ENCODE measurements around the gene OSBPL1A.

DNA sequence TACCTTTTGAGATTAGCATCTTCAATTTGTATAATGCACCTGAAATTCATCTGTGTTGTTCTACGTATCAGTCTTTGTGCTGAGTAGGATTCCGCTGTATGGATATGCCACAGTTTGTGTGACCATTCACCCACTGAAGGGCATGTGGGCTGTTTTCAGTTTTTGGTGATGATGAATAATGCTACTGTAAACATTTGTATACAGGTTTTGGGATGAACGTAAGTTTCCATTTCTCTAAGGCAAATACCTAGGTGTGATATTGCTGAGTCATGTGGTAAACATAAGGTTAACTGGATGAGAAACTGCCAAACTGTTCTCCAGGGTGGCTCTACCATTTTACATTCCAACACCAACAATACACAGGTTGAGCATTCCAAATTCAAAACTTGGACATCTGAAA, 223.6 kb downstream of the OSBPL1A start:
- TF ChIP-seq EZH2phosphoT487 (IDR thresholded peaks at IDR 0.05; ENCODE audit: insufficient read depth, low read depth) (no peak), EZH2 (IDR thresholded peaks at IDR 0.05; ENCODE audit: insufficient read depth, poor library complexity, severe bottlenecking) (no peak)

Data from GM23248 (cell line).